ENCODE results near the gene MMP13. TPM values are rescaled to one million over a fixed set of nuclear protein-coding genes. Genes with fewer than 3 reads are reported as not detected.
"Not testable (repeated sequence)": the region's sequence is repeated elsewhere in the genome, so short reads cannot be mapped to it uniquely, and the experiment has no call there.

Gene MMP13
- not detected in 2 replicates for total RNA-seq

DNA sequence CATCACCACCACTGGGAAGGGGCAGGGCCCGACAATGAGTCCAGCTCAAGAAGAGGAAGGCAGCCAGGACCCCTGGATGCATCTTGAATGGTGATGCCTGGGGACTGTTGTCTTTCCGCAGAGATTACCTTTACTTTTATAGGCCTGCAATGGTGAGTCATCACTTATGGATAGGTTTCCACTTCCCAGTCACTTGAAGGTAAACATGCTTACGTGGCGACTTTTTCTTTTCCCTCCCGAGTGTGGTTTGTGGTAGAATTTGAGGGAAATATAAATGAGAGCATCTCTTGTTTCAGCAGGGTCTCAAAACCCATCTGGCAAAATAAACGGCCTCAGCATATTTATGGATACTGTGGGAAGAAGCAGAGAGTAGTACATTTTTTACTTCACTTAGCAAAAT, at the start of gene MMP13:
MMP13 (minus strand) TSS at position 109 of the 400 bp plus-strand sequence; CDS start at position 82, 27 bp downstream.
- no peak for DNase-seq (ENCODE audit: low read depth)

DNA sequence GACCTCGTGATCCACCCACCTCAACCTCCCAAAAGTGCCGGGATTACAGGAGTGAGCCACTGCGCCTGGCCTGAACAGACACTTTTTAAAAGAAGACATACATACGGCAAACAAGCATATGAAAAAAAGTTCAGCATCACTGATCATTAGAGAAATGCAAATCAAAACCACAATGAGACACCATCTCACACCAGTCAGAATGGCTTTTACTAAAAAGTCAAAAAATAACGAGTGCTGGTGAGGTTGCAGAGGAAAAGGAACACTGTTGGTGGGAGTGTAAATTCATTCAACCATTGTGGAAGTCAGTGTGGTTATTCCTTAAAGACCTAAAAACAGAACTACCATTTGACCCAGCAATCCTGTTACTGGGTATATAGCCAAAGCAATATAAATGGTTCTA, 48.7 kb upstream of the MMP13 start:
- DNase-seq (ENCODE audit: low read depth), result not testable (repeated sequence)

DNA sequence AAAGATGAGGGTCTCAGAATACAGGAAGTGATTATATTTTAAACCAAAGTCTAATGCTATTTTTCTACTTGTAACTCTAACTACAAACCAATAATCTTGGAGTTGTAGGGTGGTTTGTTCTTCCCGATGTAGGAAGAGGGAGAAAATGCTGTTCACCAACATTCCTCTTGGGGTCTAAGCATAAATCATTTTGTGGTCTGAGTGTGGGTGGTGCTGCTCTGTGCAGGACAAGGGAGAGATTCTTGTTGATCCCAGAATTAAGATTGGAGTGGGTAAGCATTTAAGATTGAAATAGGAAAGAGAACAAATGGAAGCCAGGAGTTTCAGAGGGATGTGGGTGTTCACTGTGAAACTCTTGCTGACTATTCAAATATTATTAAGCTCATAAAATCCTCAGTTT, 38.6 kb upstream of the MMP13 start:
- DNase-seq (ENCODE audit: low read depth), result peak; percentile 25

DNA sequence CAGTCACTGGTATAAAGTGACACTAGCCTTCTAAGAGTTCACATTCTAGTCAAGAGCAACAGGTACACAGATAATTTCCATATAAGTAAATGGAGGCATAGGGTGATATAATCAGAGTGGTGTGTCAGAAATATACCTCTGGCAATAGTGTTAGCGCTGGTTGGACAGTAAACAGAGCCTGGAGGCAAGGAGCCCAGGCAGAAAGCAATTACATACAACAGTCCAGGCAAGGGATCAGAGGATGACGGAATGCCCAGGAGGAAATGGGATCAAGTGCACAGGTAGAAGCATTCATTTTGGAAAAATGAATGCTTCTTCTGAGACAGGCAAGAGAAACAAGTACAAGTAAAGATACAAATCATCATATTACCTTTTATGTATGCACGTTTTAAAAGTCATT, 36.2 kb upstream of the MMP13 start:
- no peak for DNase-seq (ENCODE audit: low read depth)

DNA sequence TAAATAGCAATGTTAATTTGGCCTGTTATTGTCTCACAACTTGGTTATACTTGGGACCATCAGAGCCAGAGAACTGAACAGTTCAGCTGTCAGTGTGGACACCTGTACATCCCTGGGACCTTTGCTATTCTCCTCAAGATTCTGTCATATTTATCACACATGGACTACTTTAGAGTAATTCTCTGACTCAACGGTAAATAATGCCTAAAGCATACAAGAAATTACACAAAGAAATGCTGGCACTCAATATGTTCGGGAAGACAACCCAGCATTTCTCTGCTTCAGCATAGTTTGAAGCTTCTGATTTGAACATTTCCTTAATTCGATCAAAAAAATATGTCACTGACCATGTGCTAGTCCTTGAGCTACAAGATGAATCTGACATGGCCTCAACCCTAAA, 34.6 kb upstream of the MMP13 start:
- DNase-seq (ENCODE audit: low read depth), result no peak

DNA sequence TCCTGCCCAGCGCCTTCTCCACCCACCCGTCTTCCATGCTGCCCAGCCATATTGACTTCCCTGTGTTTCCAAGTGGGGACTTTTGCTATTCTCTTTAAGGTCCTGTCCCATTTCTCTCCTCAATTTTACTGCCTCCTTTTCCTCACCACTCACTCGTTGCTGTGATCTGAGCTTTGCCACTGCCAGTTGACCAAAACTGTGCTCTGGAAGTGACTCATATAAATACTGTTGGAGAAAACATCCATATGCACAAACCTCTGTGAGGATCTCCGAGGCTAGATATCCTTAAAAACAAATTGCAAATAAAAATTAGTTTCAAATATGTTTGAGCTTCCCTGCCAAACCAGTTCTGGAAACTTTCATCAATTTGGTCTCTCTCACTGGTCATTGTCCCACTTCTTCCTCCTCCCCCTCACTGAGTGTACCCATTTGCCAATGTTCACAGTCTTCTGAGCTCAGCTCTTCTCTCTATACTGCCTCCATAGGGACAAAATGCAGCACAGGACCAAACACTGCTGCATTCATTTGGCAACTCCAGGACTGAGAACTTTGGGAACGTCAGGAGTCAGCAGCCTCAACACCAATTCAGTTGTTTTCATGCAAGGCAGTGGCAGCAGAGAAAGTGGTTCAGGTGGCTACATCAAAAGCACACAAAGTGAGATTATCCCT, 34.0 kb upstream of the MMP13 start:
- no peak for DNase-seq (ENCODE audit: low read depth)

DNA sequence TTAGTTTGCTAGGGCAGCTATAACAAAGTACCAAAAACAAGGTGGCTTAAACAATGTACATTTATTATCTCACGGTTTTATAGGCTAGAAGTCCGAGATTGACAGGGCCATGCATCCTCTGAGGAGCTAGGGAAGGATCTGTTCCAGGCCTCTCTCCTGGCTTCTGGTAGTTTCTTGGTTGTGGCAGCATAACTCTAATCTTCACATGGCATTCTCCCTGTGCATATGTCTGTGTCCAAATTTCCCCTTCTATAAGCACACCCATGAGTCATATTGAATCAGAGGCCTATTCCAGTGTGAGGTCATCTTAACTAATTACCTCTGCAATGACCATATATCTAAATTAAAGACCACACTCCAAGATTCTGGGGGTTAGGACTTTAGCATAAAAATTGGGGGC, 31.3 kb upstream of the MMP13 start:
- peak; percentile 86 for DNase-seq (ENCODE audit: low read depth)

DNA sequence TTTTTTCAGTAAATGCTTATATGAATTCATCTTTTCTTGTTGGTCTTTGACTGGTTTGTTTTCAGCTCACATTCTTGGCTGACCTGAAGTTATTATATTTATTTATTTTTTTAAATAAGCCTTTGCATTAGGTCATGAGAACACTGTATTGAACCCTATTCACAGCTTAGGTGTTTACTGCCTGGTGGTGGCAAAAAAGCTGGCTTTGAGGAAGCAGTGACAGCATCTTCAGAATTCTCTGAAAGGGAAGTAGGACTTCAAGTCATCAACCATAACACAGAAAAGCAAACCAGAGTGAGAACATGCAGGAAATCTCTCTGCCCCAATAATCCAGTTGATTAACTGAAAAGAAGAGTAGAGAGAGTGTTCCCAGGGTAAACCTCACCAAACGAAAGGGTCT, 30.3 kb upstream of the MMP13 start:
- no peak for DNase-seq (ENCODE audit: low read depth)

DNA sequence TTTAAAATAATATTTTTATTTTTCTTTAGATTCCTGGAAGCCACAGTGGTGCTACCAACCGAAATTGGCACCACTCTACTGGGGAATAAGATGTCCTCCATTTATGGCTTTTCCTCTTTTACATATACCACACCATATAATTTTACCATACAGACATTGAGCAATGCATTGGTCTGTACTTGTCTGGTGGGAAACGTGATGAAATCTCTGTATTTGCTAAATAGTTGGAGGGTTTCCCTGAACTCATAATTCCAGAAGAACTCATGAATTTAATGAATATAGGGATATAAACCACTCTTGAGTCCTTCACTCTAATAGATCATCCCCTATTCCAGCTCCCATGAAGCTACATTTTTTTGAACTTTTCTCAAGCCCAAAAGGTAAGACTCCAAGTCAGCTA, 28.0 kb upstream of the MMP13 start:
- no peak for DNase-seq (ENCODE audit: low read depth)

DNA sequence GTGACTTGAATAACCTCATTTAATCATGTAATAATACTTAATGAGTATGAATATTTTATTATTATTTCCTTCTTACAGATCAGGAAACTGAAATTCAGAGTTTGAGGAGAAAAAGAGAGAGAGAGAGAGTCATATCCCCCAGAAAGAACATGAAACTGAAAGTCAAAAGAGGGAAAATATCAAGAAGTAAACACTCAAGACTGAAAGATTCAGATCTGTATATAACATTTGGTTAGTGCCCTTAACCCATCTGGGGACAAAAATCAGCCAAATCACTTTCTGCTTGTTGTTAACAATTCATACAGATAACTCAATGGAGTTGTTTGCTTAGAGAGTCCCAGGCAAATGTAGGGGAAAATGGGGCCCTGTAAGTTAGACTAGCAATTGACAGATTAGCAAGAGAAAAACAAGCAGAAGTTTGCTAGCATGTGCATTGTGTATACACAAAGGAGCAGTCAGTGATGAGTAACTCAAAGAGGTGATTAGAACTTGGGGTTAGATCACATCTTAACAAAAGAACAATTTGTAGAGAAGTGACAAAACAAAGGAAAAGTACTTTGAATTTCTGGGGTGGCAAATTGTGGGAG, 25.9 kb upstream of the MMP13 start:
- DNase-seq (ENCODE audit: low read depth), result peak; percentile 56

DNA sequence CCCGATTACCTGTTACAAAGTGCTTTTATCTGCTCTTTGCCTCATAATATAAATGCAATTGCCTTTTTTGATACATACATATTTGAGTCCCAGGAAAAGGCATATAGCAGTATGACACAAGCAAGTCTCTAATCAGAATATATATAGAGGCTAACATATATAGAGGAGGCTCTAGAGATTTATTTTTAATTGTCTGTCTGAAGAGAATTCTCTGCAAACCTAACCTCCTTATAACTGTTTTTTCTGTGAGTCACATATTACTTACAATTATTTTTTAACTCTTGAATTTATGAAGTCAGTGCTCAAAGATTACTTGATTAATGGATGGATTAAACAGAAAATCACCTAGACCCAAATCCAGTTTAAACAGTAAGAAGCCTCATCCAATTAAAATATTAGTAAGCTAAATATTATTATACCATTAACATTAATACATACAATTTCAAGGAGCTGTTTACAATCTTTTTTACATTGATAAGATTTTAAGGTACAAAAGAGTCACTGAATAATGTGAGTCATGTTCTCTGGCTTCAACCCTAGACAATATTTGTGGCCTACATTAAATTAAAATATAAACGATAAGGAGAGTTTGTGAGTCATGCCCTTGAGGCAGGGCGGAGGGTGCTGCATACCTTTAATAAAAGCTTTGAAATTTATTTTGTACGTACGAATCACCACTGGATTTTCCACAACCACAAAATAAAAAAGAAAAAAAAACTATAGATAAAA, 19.2 kb upstream of the MMP13 start:
- peak; percentile 64 for DNase-seq (ENCODE audit: low read depth)

DNA sequence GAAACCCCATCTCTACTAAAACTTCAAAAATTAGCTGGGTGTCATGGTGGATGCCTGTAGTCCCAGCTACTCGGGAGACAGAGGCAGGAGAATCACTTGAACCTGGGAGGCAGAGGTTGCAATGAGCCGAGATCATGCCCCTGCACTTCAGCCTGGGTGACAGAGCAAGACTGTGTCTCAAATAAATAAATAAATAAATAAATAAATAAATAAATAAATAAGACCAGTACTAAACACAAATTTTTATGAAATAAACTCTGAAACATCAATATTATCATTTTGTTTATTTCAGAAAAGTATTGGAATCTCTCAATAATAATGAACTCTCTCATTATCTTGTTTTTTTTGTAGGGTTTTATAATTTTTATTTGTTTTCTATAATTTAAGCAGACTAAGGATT, 18.2 kb upstream of the MMP13 start:
- DNase-seq (ENCODE audit: low read depth), result not testable (repeated sequence)

DNA sequence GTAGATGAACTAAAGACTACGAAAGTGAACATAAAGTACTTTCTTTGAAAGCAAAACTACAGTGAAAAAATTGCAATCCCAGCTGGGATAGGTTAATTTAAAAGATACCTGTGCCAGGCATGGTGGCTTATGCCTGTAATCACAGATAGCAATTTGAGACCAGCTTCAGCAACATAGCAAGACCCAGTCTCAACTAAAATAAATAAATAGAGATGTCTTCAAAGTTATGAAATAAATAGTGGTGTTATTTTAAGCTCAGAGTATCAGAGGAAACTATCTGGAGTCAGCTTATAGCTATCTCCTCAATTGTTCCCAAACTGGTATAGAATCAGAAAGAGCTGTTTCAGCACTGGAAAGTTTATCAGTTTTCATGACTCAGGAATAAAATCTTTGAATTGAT, 17.3 kb upstream of the MMP13 start:
- no peak for DNase-seq (ENCODE audit: low read depth)

DNA sequence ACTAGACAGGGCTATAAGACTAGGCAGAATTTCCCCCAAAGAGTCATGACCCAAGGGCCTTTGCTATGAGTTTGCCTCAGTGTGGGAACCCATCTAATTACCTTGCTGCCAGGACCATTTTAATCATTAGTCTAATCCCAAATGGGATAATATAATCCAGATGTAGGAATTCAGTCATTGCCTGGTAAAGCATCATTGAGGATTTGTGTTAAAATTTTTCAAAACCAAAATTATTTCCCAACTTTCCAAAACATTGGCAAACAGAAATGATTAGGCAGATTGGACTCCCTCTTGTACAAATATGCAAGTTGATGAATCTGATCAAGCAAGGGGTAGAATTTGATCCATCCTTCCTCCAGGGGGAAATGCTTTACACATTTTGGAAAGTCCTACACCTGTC, 16.2 kb upstream of the MMP13 start:
- DNase-seq (ENCODE audit: low read depth), result no peak

DNA sequence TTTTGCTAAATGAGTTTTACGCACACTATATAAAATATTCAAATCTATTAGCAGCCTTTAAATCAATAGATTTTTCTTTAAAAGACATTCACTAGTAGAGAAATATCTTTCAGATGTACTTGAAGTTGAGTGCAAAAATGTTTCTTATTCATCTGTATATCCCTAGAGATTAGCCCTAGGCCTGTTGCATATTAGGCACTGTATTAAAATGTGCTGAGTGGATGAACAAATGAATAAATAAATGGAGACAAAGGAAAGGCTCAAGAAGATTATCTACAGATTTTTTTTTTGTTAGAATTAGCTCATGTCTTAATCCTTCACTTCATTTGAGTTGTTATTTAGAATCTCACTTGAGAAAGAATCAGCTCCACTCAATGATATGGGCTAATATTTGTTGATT, 12.0 kb upstream of the MMP13 start:
- no peak for DNase-seq (ENCODE audit: low read depth)

DNA sequence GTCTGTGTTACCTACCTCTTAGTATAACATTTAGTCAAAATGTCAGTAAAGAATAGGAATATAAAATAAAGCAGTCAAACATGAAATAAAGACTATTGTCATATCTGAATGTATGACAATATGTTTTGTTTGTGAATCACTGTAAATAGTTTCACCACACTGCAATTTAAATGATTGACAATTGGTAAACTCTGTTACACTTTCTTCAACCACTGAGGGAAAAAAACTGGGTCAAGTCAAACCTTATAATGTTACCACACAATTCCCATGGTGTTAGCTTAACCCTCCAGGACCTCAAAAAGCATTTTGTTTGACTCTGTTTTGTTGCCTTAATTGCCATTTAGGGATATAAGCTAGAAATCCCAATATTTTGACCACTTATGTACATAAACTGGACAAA, 10.5 kb upstream of the MMP13 start:
- DNase-seq (ENCODE audit: low read depth), result peak; percentile 39

DNA sequence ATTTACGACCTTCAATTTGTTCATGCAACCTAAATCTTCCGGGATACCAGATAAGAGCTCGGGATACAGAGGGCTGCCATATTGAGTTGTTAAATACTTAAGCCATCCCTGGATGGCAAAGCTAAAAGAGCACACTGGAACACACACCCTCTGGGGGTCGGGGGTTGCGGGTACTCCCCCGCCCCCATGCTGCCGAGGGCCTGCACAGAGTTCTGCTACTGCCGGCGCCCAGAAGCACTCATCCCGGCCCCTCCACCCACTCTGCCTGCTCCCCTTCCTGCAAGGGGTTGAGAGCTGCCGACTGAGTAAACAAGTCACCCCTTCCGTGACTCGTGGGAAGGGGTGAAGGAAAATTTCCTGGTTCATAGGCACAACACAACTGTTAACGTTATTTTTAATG, 9.3 kb upstream of the MMP13 start:
- DNase-seq (ENCODE audit: low read depth), result no peak

DNA sequence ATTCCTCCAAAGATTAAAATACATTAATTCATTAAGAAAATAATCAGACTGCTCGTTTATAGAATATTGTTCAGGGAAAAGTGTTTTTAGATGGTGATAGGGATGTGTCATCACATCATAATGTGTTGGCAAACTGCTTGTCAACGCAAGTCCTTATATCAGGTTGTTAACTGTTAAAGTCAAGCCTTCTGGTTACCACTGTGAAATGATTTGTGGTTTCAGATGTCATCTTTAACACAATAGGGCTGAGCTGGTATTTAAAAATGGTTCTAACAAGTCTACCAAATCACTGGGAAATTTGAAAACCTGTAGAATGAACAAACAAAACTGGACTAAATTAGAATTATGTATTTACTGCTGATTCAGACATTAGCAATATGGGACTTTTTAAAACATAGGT, 2.4 kb upstream of the MMP13 start:
- peak; percentile 37 for DNase-seq (ENCODE audit: low read depth)

DNA sequence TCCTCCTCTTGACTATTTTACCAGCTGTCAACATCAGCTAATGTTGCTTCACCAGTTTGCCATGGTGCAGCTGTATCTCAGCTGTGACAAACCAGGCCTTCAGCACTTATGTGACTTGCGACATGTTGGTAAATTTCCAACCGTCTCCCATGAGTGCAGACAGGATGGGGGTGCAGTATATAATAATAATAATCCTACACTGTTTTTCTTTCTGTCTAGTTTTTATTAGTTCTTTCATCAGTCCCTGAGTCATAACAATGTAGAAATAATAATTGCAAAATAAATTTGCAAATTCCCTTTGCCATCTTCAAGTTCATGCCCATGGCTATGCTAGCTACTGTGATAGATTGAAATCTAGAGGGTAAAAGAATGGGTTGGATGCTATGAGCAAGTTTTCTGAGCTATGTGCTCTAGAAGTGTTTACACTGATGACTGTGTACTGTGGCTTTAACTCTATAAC, 4.9 kb downstream of the MMP13 start:
- DNase-seq (ENCODE audit: low read depth), result no peak

DNA sequence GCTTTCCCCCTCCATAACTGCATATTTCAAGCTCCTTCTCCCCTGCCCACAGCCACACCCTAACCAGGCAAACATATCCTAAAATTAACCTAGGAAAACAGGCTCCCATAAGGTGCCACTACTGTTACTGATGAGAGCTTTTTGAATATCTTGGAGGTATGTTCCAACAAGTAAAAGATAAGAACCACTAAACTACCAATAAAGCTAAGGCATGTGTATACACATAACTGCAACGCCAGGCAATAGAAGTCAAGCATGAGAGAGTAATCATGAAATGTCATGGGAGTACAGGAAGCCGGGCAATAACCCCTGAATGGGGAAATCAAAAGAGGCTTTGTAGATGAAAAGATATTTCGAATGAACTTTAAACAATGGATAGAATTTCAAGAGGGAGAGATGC, 9.3 kb downstream of the MMP13 start:
- DNase-seq (ENCODE audit: low read depth), result no peak

DNA sequence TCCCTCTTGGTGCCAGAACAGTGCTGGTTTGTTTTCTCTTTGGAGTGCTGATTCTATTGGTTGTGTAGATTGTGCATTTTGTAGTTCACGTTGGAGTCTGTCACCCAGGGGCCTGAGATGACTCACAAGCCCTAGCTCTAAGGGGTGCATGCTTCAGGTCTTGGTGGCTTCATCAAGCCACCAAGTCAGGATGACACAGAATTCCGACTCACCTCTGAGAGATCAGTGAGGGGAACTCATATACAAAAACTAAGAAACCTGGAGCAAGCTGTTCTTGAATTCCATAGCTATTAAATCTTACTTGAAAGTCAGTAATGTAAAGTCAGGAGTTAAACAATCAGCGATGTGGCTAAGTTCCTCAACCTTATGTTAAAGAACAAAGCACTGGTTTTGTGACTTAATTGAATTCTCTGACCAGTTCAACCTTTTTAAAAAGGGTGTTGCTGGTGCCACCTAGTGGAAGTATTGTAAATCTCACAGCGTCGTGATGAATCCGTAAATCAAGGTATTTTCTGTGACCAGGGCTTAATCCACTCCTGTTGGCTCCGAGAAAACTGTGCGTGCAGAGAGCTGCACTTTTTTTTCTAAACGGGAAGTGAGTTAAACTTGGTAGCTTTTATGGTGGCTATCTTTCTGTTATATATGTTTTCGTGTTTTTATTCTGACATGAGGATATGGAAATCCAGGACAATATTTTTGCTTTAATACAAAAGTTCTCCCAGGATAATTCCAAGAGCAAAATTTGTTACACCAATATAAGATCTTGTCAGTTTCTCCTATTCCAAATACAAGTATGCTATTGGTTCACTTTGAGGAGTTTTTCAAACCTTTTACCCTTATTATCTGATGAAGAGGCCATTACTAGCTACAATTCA, 14.6 kb downstream of the MMP13 start:
- DNase-seq (ENCODE audit: low read depth), result peak; percentile 83

DNA sequence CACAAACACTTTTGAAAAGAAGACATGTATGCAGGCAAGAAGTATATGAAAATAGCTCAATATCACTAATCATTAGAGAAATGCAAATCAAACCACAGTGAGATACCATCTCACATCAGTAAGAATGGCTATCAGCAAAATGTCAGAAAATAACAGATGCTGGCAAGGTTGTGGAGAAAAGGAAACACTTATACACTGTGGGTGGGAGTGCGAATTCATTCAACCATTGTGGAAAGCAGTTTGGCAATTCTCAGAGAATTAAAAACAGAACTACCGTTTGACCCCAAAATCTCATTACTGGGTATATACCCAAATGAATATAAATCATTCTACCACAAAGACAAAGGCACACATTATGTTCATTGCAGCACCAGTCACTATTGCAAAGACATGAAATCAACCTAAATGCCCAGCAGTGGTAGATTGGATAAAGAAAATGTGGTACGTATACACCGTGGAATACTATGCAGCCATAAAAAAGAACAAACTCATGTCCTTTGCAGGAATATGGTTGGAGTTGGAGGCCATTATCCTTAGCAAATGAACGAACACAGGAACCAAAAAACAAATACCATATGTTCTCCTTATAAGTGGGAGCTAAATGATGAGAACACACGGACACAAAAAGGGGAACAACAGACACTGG, 18.5 kb downstream of the MMP13 start:
- no peak for DNase-seq (ENCODE audit: low read depth)

Measured in renal cortical epithelial cell (primary cell).